ENCODE data around the gene NLRP8.
"Not testable (repeated sequence)": the region's sequence is repeated elsewhere in the genome, so short reads cannot be mapped to it uniquely, and the experiment has no call there.

The NLRP8 gene

DNA sequence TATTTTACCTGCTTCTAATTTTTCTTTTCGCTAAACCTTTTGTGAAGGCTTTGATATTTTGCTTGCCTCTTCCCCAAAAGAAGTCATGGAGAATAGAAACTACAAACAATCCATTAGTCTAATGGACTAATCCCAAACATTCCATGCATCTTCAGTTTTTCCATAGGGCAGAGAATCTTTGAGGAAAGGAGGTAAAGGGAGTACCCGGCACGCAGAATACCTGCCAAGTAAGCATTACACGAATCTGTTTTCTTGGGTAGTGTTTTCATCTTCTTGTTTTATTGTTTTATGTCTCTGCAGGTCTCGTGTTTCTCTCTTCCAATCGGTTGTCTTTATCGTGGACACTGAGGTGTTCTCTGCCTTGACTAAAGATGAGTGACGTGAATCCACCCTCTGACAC lies at the start of gene NLRP8:
Gene NLRP8, plus strand, starts transcription at position 301 of the 400 bp plus-strand sequence.
- DNase-seq = no peak

- no peak for DNase-seq
Measured at GRCh38 chr19:55898911-55899310, 48.7 kb upstream of the NLRP8 start.

DNA sequence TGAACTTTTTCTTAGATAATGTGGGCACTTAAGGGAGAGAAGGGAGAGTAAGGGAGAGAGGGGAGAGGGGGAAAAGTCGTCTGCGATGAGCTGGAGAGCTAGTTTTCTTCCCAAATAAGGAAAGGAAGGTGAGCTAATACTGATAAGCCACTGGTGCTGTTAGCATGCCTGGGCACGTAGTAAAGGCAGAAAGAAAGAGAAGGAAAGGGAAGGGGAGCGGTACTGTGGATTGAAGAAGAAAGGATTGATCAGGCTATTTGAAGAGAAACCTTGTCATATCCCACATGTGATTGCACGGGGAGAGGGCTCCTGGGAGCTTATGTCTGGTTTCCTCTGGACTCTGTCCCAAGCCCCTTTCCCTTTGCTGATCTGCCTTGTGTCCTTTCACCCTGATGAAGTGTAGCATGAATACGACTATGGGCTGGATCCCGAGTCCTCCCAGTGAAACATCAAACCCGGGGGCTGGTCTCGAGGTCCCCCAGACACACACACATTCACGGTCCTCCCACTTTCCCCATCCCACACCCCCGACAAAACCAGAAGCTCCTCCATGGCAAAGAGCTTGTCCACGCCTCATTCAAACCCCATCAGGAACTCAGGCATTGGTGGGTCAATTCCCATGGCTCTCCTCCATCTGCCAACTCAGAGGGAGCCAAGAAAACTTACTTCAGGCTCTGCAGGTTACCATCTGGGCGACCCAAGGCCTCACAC lies 46.1 kb upstream of the NLRP8 start:
- no peak for DNase-seq

GRCh38 chr19:55902080-55902751 lies 45.4 kb upstream of the NLRP8 start:
- DNase-seq = no peak

DNA sequence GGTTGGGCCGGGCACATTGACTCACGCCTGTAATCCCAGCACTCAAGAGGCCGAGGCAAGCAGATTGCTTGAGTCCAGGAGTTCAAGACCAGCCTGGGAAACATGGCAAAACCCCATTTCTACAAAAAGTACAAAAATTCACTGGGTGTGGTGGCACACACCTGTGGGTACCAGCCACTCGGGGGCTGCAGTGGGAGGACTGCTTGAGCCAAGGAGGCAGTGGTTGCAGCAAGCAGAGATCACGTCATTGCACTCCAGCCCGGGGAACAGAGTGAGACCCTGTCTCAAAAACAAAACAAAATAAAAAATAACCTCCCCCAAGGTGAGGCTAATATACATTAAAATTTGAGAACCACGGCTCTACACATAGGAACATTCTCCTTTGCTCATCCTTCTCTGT lies 40.3 kb upstream of the NLRP8 start:
- DNase-seq = no peak

DNA sequence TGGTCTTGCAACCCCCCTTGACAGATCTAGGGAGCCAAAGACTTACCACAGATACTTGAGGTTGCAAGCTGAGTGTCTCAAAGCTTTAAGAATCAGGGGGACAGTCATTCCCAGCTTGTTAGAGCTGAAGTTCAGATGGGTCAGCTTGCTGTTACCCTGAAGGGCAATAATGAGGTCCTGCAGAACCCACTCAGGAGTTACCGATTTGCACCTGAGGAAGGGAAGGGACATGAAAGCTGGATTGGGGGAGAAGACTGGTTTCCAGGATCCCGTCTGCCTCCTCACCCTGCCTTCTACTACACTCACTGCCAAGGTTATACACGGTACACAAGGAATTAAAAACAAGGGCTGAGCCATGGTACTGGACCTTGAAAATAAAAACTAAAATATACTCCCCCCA lies 39.9 kb upstream of the NLRP8 start:
- no peak for DNase-seq

GRCh38 chr19:55909801-55910200 lies 37.8 kb upstream of the NLRP8 start:
- no peak for DNase-seq

DNA sequence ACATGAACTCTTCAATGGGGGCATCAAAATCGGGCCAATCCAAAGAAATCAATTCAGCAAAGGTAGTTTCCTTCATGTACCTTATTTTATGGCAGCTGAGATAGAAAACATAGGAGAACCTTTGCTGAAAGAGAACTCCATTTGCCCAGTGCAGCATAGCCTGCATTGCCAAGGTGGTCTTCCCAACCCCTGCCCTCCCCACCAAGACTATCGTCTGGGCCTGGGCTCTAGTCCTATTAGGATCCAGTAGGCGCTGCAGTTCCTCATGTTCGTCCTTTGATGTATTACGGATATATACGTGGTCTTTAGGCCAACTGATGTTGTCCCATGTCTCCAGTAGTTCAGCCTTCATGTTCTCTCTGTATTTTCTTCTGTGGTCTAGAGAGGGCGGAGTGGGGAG lies 34.7 kb upstream of the NLRP8 start:
- no peak for DNase-seq

GRCh38 chr19:55913643-55914268 lies 33.9 kb upstream of the NLRP8 start:
- DNase-seq = no peak

GRCh38 chr19:55923556-55923955 lies 24.1 kb upstream of the NLRP8 start:
- DNase-seq = no peak

DNA sequence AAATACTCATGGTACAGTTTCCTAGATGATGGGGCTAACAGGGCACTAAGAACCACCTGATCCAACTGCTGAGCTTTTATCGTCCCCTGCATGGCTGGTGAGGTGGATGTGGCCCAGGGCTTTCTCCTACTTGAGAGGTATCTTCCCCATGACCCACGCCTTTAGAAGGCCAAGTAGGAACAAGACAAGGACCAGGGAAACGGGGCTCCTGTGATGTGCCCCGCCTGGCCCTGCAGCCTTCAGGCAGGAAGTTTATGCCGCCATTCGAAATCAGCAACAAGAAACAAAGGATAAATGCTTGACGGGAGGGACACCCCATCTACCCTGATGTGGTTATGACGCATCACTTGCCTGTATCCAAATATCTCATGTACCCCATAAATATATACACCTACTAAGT lies 19.6 kb upstream of the NLRP8 start:
- DNase-seq = no peak

- DNase-seq = not testable (repeated sequence)
Measured at GRCh38 chr19:55929258-55929657, 18.4 kb upstream of the NLRP8 start.

DNA sequence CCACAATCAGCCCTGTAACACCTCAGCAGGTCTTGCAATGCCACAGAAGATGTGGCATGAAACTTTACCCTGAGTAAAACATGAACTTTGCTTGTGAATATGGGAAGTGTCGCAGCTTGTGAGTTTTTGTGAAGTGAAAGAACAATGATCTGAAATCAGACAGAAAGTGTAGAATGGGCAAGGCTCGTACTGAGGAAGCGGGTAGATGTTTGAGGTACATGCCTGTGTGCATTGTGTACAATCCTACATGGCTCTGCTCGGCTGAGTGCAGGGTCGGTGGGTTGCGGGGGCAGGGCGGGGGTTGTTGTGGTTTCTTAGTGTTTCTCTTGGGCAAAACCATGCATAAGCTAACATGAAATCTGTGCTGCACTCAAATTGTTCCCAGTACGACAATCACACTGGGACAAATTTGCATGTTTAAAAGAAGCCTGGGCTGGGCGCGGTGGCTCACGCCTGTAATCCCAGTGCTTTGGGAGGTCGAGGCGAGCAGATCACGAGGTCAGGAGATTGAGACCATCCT lies 16.6 kb upstream of the NLRP8 start:
- no peak for DNase-seq

- no peak for DNase-seq
Measured at GRCh38 chr19:55931936-55932386, 15.7 kb upstream of the NLRP8 start, which contains the start of gene NLRP13. NLRP13 (minus strand) TSS chr19:55932336; CDS start chr19:55932311, 25 bp downstream.

GRCh38 chr19:55935206-55935605 lies 12.4 kb upstream of the NLRP8 start:
- DNase-seq = no peak

DNA sequence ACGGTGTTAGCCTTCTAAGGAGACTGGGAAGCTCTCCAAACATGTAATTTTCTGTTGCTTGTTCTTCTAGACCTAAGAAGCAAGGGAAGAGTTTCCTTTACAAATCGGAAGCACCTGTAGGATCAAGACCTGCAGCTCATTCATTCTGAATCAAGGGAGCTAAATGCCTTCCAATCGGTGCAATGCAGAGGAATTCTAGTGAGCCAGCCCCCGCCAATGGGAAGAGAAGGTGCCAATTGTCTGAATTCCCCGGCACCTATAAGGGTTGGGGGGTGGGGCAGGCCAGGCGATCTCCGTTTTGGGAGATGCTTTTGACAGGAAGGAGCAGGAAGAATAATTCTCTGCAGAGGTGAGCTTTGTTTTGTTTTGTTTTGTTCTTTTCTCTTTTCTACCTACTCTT lies 8.4 kb upstream of the NLRP8 start:
- no peak for DNase-seq

- no peak for DNase-seq
Measured at GRCh38 chr19:55940306-55940705, 7.3 kb upstream of the NLRP8 start.

DNA sequence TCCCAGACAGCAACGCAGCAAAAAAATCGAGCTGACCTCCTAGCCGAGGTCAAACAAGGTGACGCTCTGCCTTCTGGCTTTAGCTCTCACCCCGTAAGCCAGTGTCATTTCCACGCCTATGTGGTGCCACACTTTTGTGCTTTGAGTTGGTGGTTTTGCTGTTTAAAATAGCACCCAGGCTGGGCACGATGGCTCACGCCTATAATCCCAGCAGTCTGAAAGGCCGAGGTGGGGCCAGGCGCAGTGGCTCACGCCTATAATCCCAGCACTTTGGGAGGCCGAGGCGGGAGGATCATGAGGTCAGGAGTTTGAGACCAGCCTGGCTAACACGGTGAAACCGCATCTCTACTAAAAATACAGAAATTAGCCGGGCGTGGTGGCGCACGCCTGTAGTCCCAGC lies 2.9 kb downstream of the NLRP8 start:
- not testable (repeated sequence) for DNase-seq

DNA sequence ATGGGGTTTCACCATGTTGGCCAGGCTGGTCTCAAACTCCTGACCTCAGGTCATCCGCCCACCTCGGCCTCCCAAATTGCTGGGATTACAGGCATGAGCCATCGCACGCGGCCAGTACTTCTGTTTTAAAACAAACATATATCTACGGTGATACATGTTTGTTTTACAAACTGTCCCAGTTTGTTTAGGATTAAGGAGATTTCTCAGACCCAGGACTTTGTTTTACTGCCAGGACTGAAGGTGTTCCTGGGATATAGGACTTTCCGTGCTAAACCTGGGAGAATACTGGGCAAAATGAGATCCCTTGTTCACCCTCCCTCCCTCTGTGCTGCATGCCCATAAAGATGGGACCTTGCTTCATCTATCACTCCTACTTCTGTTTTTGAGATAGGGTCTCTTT lies 8.8 kb downstream of the NLRP8 start:
- no peak for DNase-seq

DNA sequence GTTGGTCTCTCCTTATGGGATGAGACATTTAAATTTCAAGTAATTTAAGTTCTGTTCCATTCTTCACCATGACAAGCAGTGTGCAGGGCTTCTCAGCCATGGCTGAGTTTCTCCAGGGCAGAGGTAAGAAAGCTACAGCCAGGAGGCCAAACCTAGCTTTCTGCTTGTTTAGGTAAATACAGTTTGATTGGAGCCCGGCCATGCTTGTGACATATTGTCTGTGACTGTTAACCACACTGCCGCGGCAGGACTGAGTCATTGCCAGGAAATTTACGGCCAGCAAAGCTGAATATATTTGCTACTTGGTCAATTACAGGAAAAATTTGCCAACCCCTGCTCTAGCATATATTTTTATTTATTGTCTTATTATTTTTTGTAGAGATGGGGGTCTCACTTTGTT lies 10.7 kb downstream of the NLRP8 start:
- DNase-seq = no peak

GRCh38 chr19:55959996-55960675 lies 12.5 kb downstream of the NLRP8 start:
- DNase-seq = no peak

DNA sequence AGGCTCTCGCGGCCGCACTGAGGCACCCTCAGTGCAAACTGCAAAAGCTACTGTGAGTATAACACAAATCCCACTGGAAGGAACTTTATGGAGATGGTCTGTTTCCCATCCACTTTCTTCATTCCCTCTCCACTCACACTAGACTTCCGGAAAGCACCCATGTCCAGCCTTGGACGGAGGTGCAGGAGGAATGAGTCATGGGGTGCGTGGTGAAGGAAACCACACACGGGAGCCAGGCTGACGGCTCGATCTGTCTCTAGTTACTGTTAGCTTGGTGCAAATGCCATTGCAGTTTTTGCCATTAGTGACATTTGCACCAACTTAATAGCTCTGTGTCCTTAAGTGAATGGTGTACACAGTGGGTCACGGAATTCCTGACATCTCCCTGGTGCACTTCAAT lies 14.6 kb downstream of the NLRP8 start:
- DNase-seq = no peak

- DNase-seq = no peak
Measured at GRCh38 chr19:55973982-55974381, 26.4 kb downstream of the NLRP8 start.
